Endothelial cell of umbilical vein (primary cell): ENCODE measurements around the gene FRMD4A.

Experiments used
- EZH2 ChIP-seq: IDR thresholded peaks from 2 replicates; pipeline ENCODE4 v1.6.1; 2012; ENCODE audit warnings: borderline replicate concordance, low read depth, mild to moderate bottlenecking, moderate library complexity, low read length, inconsistent platforms; ENCODE audit not compliant: severe bottlenecking
- GATA2 ChIP-seq: IDR thresholded peaks from 2 replicates; pipeline ENCODE4 v1.7.0; 2011; ENCODE audit warnings: low read depth, mild to moderate bottlenecking, moderate library complexity, mixed read lengths, low read length; ENCODE audit not compliant: insufficient read length, insufficient read depth
- MYC ChIP-seq: IDR thresholded peaks from one replicate; pipeline ENCODE4 v1.6.1; 2011; ENCODE audit warnings: mild to moderate bottlenecking, low read depth, low read length
- POLR2A ChIP-seq: IDR thresholded peaks from 2 replicates; pipeline ENCODE4 v1.6.1; 2012; ENCODE audit warnings: low read depth, mild to moderate bottlenecking, control low read depth, low read length
- POLR2AphosphoS5 ChIP-seq: IDR thresholded peaks from 2 replicates; pipeline ENCODE4 v1.6.1; 2012; ENCODE audit warnings: low read depth, mild to moderate bottlenecking, control low read depth, low read length, moderate library complexity; ENCODE audit not compliant: insufficient read depth
- TF ChIP-seq, protein P1 (sequence below), 2 donors: IDR thresholded peaks; 1 replicate in 1 of 2; 2 replicates in 1 of 2; pipeline ENCODE4 v1.5.1; 2011; ENCODE audit warnings: low read length in 2 of 2, mild to moderate bottlenecking in 2 of 2, moderate library complexity in 2 of 2, control low read depth in 1 of 2, inconsistent platforms in 1 of 2, low read depth in 1 of 2; ENCODE audit not compliant: insufficient read depth in 1 of 2; ENCODE audit errors: extremely low read depth in 1 of 2
- TF ChIP-seq, protein P2 (sequence below): IDR thresholded peaks from 2 replicates; pipeline ENCODE4 v1.6.1; 2011; ENCODE audit not compliant: insufficient read depth, insufficient read length

DNA sequence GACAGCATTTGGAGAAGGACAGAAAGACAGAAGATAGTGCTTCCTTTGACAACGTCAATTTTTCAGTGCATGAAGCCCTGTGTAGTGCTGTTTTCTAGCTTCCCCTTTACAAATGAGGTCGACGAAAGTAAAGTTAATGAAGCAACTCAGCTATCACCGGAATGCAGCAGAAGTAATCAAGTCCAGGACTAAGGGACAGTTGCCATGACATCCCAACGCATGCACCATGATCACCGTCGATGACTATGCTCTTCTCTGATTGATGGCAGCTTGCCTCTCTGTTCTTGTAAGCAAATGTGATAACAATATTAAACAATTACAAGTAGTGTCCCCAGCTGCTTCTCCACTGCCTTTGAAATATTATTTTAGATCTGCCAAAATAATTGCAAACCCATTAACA, 205.8 kb downstream of the FRMD4A start:
- TF ChIP-seq EZH2 (no peak), POLR2AphosphoS5 (no peak), MYC (no peak), POLR2A (no peak), GATA2 (no peak)
- TF ChIP-seq, protein P1, sequence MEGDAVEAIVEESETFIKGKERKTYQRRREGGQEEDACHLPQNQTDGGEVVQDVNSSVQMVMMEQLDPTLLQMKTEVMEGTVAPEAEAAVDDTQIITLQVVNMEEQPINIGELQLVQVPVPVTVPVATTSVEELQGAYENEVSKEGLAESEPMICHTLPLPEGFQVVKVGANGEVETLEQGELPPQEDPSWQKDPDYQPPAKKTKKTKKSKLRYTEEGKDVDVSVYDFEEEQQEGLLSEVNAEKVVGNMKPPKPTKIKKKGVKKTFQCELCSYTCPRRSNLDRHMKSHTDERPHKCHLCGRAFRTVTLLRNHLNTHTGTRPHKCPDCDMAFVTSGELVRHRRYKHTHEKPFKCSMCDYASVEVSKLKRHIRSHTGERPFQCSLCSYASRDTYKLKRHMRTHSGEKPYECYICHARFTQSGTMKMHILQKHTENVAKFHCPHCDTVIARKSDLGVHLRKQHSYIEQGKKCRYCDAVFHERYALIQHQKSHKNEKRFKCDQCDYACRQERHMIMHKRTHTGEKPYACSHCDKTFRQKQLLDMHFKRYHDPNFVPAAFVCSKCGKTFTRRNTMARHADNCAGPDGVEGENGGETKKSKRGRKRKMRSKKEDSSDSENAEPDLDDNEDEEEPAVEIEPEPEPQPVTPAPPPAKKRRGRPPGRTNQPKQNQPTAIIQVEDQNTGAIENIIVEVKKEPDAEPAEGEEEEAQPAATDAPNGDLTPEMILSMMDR (IDR thresholded peaks at IDR 0.05; ENCODE audit: extremely low read depth in 1 of 2, insufficient read depth in 1 of 2, low read depth in 1 of 2, low read length in 2 of 2): no peak
- TF ChIP-seq, protein P2, sequence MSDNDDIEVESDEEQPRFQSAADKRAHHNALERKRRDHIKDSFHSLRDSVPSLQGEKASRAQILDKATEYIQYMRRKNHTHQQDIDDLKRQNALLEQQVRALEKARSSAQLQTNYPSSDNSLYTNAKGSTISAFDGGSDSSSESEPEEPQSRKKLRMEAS: no peak
